ENCODE data around the gene PHF19. TPM values are rescaled to one million over a fixed set of nuclear protein-coding genes. Genes with fewer than 3 reads are reported as not detected.

PHF19 gene
- total and polyA plus RNA-seq, 9 donors: 16.8 to 56.0 (median 40.2) TPM

GRCh38 chr9:120899490-120900068 is 22.6 kb upstream of the PHF19 start:
- Histone ChIP-seq H3K36me3 (no peaks in the 10 kb centered on the region), H3K4me1 (ENCODE audit: insufficient read depth) (peaks cover 2% of the 10 kb centered on the region), H3K9me3 (no peaks in the 10 kb centered on the region), H3K27me3 (no peaks in the 10 kb centered on the region), H3K4me3 (no peak overlapping the region), H3K27ac (no peak overlapping the region)
- DNase-seq: no peak
- TF ChIP-seq POLR2A (IDR thresholded peaks at IDR 0.05) (no peak), EP300 (IDR thresholded peaks at IDR 0.05) (no peak)
- TF ChIP-seq, protein P1, sequence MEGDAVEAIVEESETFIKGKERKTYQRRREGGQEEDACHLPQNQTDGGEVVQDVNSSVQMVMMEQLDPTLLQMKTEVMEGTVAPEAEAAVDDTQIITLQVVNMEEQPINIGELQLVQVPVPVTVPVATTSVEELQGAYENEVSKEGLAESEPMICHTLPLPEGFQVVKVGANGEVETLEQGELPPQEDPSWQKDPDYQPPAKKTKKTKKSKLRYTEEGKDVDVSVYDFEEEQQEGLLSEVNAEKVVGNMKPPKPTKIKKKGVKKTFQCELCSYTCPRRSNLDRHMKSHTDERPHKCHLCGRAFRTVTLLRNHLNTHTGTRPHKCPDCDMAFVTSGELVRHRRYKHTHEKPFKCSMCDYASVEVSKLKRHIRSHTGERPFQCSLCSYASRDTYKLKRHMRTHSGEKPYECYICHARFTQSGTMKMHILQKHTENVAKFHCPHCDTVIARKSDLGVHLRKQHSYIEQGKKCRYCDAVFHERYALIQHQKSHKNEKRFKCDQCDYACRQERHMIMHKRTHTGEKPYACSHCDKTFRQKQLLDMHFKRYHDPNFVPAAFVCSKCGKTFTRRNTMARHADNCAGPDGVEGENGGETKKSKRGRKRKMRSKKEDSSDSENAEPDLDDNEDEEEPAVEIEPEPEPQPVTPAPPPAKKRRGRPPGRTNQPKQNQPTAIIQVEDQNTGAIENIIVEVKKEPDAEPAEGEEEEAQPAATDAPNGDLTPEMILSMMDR (IDR thresholded peaks at IDR 0.05): no peak
- WGBS, 3 donors: 74 to 86% (median 81%) methylated on average over 6 of the region's 6 CpGs
- intact Hi-C loops (cut with DNase I): no loop called here

DNA sequence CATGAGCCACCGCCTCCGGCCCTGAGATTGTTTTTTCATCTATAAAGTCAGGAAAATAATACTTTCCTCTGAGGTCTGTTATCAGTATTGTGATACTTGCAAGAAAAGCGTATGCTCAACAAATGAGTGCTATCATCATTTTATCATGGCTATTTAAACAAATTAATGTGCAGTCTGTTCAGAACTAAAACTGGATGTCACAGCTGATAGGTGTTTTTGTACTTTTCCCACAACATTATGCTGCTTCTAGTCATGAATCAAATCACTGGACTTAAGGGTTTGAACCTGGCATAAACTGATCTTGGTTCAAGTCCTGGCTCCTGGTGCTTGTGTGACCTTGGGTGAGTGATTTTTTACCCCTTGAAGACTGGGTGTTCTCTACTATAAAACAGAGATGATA is 21.4 kb upstream of the PHF19 start:
- TF ChIP-seq, protein P1 (IDR thresholded peaks at IDR 0.05): no peak
- TF ChIP-seq EP300 (IDR thresholded peaks at IDR 0.05) (no peak), POLR2A (IDR thresholded peaks at IDR 0.05) (no peak)
- Histone ChIP-seq H3K27ac (no peak overlapping the region), H3K27me3 (no peaks in the 10 kb centered on the region), H3K36me3 (no peaks in the 10 kb centered on the region), H3K4me3 (no peak overlapping the region), H3K9me3 (no peaks in the 10 kb centered on the region), H3K4me1 (ENCODE audit: insufficient read depth) (peaks cover 5% of the 10 kb centered on the region)
- DNase-seq: no peak
- intact Hi-C loops (cut with DNase I): no loop called here
- WGBS, 3 donors: 45 to 66% (median 57%) methylated on average over 3 of the region's 3 CpGs

- Histone ChIP-seq H3K27ac (no peak overlapping the region), H3K27me3 (no peaks in the 10 kb centered on the region), H3K4me1 (ENCODE audit: insufficient read depth) (peaks cover 5% of the 10 kb centered on the region), H3K4me3 (no peak overlapping the region), H3K9me3 (no peaks in the 10 kb centered on the region), H3K36me3 (no peaks in the 10 kb centered on the region)
- intact Hi-C loops (cut with DNase I): no loop called here
- WGBS, 3 donors: 94 to 96% (median 94%) methylated on average over 2 of the region's 2 CpGs
- no peak for DNase-seq
- TF ChIP-seq POLR2A (IDR thresholded peaks at IDR 0.05) (no peak), EP300 (IDR thresholded peaks at IDR 0.05) (no peak)
- TF ChIP-seq, protein P1 (IDR thresholded peaks at IDR 0.05): no peak
Measured at GRCh38 chr9:120895951-120896350, 19.0 kb upstream of the PHF19 start.

- H3K4me3 ChIP-seq: no peak overlapping the region
- 5 to 26% (median 7%) methylated on average over 56 to 63 of the region's 63 CpGs for WGBS, 3 donors
- H3K27ac ChIP-seq: peak overlapping the region; percentile 66 to 80
- peaks cover 5% of the 10 kb centered on the region for H3K4me1 ChIP-seq (ENCODE audit: insufficient read depth)
- TF ChIP-seq POLR2A (IDR thresholded peaks at IDR 0.05) (no peak), EP300 (IDR thresholded peaks at IDR 0.05) (no peak)
- TF ChIP-seq, protein P1 (IDR thresholded peaks at IDR 0.05): no peak
- intact Hi-C loops (cut with DNase I): no loop called here
- no peaks in the 10 kb centered on the region for H3K9me3 ChIP-seq
- H3K36me3 ChIP-seq: no peaks in the 10 kb centered on the region
- no peaks in the 10 kb centered on the region for H3K27me3 ChIP-seq
- peak; percentile 70 to 87 (median 77) for DNase-seq
Measured at GRCh38 chr9:120894321-120895148, 17.5 kb upstream of the PHF19 start.

Measured in ovary (tissue), 9 donors.